ENCODE measurements around the gene GRB10. TPM values are rescaled to one million over a fixed set of nuclear protein-coding genes. Genes with fewer than 3 reads are reported as not detected.

Gene GRB10
- total RNA-seq (1 to 10 TPM; 7.4 to 7.7 TPM), polyA plus RNA-seq (1 to 10 TPM in 1 of 2 donors, under 1 TPM in 1; 0.83 to 2.5 TPM)

DNA sequence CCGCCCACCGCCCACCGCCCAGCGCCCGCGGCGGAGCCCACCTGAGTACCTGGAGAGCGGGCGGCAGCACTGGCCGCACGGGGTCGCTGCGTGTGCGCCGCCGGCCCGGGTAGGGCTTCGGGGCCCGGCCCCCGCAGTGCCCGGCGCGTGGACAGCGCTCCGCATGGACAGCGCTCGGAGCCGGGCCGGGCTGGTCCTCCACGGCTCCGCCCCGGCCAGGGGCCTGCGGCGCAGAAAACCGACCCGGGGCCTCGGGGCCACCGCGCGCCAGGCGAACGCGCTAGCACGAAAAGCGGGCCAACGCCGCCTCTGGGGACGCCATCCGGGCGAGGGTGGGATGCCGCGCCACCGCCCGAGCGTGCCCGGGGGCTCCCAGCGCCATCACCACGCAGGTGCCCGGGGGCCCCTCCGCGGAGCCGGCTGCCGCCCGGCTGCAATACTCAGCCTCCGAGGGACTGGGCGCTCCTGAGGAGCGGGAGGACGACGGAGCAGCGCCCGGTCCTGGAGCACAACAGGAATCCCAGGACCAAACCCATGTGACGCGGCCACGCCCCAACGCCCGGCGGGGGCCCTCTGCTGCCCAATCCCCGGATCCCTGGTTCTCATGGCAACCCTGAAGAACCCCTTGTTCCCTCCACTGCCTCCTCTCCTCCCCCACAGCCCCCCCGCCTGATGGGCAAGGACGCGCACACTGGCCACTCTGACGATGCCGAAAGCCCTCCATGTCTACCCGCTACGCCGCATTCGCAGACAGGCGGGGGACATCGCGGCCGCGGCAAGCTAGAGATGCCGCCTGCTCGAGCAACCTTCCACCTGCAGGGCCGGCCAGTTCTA lies at the start of gene GRB10:
TSS of gene GRB10 (minus strand) at position 522 of the 834 bp plus-strand sequence. CDS start 50,574 bp downstream, outside the sequence.
- Histone ChIP-seq H3K4me1 (ENCODE audit: insufficient read depth, low read length) (peaks cover 7% of the 10 kb centered on the region), H3K27me3 (ENCODE audit: insufficient read depth, low read length) (peaks cover 3% of the 10 kb centered on the region), H3K9me3 (ENCODE audit: control insufficient read depth in 1 of 2, low read length in 2 of 2) (no peaks in the 10 kb centered on the region), H3K36me3 (ENCODE audit: insufficient read depth, low read length) (no peaks in the 10 kb centered on the region), H3K27ac (ENCODE audit: low read depth, low read length) (no peak within 1 kb of the TSS), H3K4me3 (ENCODE audit: low read length in 2 of 2) (no peak within 1 kb of the TSS)
- H3K27ac Mint-ChIP-seq: peak within 1 kb of the TSS in 6 of 7 donors; percentile 5 to 88 (median 60)
- CTCF ChIA-PET (ENCODE audit: partially characterized antibody): no interaction called here
- H3K4me3 Mint-ChIP-seq: peak within 1 kb of the TSS; percentile 74 to 86 (median 80)
- DNase-seq: peak in 1 of 5 donors; percentile 23
- POLR2A ChIA-PET (ENCODE audit: partially characterized antibody): no interaction called here
- peaks cover 16 to 28% (median 24%) of the 10 kb centered on the region in 4 donors for H3K4me1 Mint-ChIP-seq
- peaks cover 0 to 10% of the 10 kb centered on the region in 2 donors for H3K36me3 Mint-ChIP-seq
- intact Hi-C loops (cut with micrococcal nuclease): loop anchor here (1.0 to 5.0 kb wide), 4 partner anchors 42 to 380 kb away; no protein-coding TSS in a partner anchor
- peaks cover 15 to 22% of the 10 kb centered on the region in 2 donors for H3K27me3 Mint-ChIP-seq
- peaks cover 0 to 8% (median 3%) of the 10 kb centered on the region in 8 donors for H3K9me3 Mint-ChIP-seq

DNA sequence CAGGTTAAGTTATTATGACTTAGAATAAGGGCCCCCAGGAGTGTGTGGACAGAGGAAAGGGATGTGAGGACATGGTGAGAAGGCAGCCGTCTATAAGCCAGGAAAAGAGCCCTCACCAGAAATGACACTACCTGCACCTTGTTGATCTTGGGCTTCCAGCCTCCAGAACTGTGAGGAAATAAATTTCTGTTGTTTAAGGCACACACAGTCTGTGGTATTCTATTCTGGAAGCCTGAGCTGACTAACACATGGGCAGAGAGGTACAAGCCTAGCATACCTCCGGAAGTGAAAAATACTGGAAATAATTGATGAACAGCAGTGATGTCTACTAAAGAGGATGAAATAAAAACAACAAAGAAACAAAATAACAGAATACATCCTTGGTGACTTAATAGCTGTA lies 46.1 kb upstream of the GRB10 start:
- H3K9me3 Mint-ChIP-seq: peaks cover 0 to 2% (median 0%) of the 10 kb centered on the region in 8 donors
- H3K36me3 Mint-ChIP-seq: no peaks in the 10 kb centered on the region
- ChIA-PET POLR2A (ENCODE audit: partially characterized antibody) (no interaction called here), CTCF (ENCODE audit: partially characterized antibody) (interaction anchor here (0.6 kb wide), 1 partner anchor 26 kb away, joined by 3 read pairs; no protein-coding TSS in a partner anchor)
- intact Hi-C loops (cut with micrococcal nuclease): no loop called here
- no peak overlapping the region for H3K4me3 Mint-ChIP-seq
- H3K27ac Mint-ChIP-seq: no peak overlapping the region
- DNase-seq: no peak
- Histone ChIP-seq H3K4me1 (ENCODE audit: insufficient read depth, low read length) (no peaks in the 10 kb centered on the region), H3K27ac (ENCODE audit: low read depth, low read length) (no peak overlapping the region), H3K27me3 (ENCODE audit: insufficient read depth, low read length) (no peaks in the 10 kb centered on the region), H3K9me3 (ENCODE audit: control insufficient read depth in 1 of 2, low read length in 2 of 2) (no peaks in the 10 kb centered on the region), H3K4me3 (ENCODE audit: low read length in 2 of 2) (no peak overlapping the region), H3K36me3 (ENCODE audit: insufficient read depth, low read length) (no peaks in the 10 kb centered on the region)
- H3K27me3 Mint-ChIP-seq: peaks cover 2 to 13% of the 10 kb centered on the region in 2 donors
- H3K4me1 Mint-ChIP-seq: peaks cover 0 to 10% (median 4%) of the 10 kb centered on the region in 4 donors

DNA sequence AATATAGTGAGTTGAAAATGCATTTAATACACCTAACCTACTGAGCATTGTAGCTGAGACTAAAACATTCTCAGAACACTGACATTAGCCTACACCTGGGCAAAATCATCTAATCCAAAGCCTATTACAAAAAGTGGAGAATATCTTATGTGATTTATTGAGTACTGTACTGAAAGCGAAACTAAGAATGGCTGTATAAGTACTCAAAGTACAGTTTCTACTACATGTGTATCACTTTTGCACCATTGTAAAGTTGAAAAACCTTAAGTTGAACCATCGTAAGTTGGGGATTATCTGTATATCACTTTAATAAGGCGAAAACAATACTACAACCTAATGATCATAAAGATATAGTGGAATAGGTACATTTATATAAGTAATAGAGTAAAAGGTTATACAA lies 45.4 kb upstream of the GRB10 start:
- Mint-ChIP-seq H3K36me3 (no peaks in the 10 kb centered on the region), H3K4me1 (peaks cover 0 to 10% (median 4%) of the 10 kb centered on the region in 4 donors)

DNA sequence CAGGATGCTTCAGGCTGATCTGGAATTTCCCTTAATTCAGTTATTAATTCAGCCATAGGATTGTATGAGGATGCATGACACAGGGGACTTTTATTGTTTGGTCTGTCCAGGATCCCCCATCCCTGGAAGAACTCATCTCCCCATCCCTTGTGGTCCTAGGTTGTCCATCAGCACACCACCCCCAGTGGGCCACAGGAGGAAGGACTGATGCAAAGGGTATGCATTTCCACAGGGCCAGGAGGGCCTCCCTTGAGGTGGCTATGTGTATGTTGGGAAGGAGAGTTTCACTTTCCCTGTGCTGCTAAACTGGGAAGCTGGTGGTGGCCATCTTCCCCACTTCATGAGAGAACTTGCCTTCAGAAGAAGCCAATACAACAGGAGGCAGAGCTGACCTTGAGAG lies 44.6 kb upstream of the GRB10 start:
- H3K27ac Mint-ChIP-seq: no peak overlapping the region
- CTCF ChIA-PET (ENCODE audit: partially characterized antibody): no interaction called here

More for the DNA sequence above, 45.4 kb upstream of the GRB10 start:
- Mint-ChIP-seq H3K27me3 (peaks cover 2 to 10% of the 10 kb centered on the region in 2 donors), H3K4me3 (no peak overlapping the region), H3K9me3 (peaks cover 0 to 2% (median 0%) of the 10 kb centered on the region in 8 donors), H3K27ac (no peak overlapping the region)
- no peaks in the 10 kb centered on the region for H3K27me3 ChIP-seq (ENCODE audit: insufficient read depth, low read length)
- no peaks in the 10 kb centered on the region for H3K9me3 ChIP-seq (ENCODE audit: control insufficient read depth in 1 of 2, low read length in 2 of 2)
- H3K27ac ChIP-seq (ENCODE audit: low read depth, low read length): no peak overlapping the region
- intact Hi-C loops (cut with micrococcal nuclease): no loop called here
- H3K4me3 ChIP-seq (ENCODE audit: low read length in 2 of 2): no peak overlapping the region
- no peak for DNase-seq
- POLR2A ChIA-PET (ENCODE audit: partially characterized antibody): no interaction called here
- H3K36me3 ChIP-seq (ENCODE audit: insufficient read depth, low read length): no peaks in the 10 kb centered on the region
- CTCF ChIA-PET (ENCODE audit: partially characterized antibody): no interaction called here
- H3K4me1 ChIP-seq (ENCODE audit: insufficient read depth, low read length): no peaks in the 10 kb centered on the region

DNA sequence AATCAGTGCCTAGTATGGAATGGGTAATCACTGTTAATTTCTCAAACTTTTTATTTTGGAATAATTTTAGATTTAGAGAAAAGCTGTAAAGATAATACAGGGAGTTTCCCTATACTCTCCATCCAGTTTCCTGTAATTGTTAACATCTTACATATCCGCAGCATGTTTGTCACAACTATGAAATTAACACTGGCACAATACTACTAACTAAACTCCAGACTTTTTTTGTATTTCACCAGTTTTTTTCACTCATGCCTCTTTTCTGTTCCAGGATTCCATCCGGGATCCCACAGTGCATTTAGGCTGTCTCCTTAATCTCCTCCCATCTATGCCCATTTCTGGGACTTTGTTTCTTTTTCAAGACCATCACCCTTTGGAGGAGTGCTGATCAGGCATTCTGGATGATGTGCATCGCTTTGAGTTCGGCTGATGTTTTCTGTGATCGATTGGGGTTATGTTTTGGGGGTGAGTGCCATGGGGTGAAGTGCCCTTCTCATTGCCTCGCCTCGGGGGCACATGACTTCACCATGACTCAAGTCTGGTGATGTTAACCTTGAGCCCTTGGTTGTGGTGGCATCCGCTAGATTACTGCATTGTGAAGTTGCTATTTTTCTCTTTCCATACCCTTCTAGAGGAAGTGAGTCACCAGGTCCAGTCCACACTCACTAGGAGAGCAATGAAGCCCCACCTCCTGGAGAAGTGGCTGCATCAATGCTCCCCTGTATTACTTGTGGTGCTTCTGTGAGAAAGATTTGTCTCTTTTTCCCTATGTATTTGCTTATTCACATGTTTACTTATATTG lies 43.9 kb upstream of the GRB10 start:
- peak overlapping the region in 1 of 7 donors; percentile 44 for H3K27ac Mint-ChIP-seq
- H3K4me3 Mint-ChIP-seq: no peak overlapping the region

More for the DNA sequence above, 44.6 kb upstream of the GRB10 start:
- H3K36me3 ChIP-seq (ENCODE audit: insufficient read depth, low read length): no peaks in the 10 kb centered on the region
- Mint-ChIP-seq H3K9me3 (peaks cover 0 to 2% (median 0%) of the 10 kb centered on the region in 8 donors), H3K36me3 (no peaks in the 10 kb centered on the region), H3K4me3 (no peak overlapping the region), H3K27me3 (peaks cover 1 to 8% of the 10 kb centered on the region in 2 donors), H3K4me1 (peaks cover 0 to 10% (median 4%) of the 10 kb centered on the region in 4 donors)
- POLR2A ChIA-PET (ENCODE audit: partially characterized antibody): no interaction called here
- no peak overlapping the region for H3K4me3 ChIP-seq (ENCODE audit: low read length in 2 of 2)
- H3K27ac ChIP-seq (ENCODE audit: low read depth, low read length): no peak overlapping the region
- no peaks in the 10 kb centered on the region for H3K4me1 ChIP-seq (ENCODE audit: insufficient read depth, low read length)
- no peak for DNase-seq
- H3K9me3 ChIP-seq (ENCODE audit: control insufficient read depth in 1 of 2, low read length in 2 of 2): no peaks in the 10 kb centered on the region
- intact Hi-C loops (cut with micrococcal nuclease): no loop called here
- H3K27me3 ChIP-seq (ENCODE audit: insufficient read depth, low read length): no peaks in the 10 kb centered on the region

DNA sequence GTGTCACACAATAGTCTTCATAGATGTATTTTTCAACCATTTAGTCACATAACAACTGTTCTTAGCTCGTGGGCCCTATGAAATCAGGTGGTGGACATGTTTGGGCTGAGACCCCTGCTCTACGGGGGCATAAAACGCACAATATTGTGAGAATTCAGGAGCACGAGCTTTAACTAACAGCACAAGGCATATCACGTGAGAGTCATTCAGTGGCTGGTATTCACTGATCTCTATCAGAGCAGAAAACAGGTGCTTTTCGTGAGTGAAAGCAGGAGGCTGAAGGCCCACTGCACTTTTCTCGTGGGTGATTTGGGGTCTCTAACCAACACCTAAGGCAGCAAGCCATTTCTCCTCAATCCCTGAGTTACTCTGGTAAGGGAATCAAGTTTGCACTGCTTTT lies 42.8 kb upstream of the GRB10 start:
- peaks cover 0 to 10% (median 4%) of the 10 kb centered on the region in 4 donors for H3K4me1 Mint-ChIP-seq
- H3K4me3 Mint-ChIP-seq: no peak overlapping the region
- POLR2A ChIA-PET (ENCODE audit: partially characterized antibody): no interaction called here
- H3K4me3 ChIP-seq (ENCODE audit: low read length in 2 of 2): no peak overlapping the region
- CTCF ChIA-PET (ENCODE audit: partially characterized antibody): no interaction called here
- no peak overlapping the region for H3K27ac ChIP-seq (ENCODE audit: low read depth, low read length)
- H3K9me3 Mint-ChIP-seq: no peaks in the 10 kb centered on the region
- H3K9me3 ChIP-seq (ENCODE audit: control insufficient read depth in 1 of 2, low read length in 2 of 2): no peaks in the 10 kb centered on the region
- no peaks in the 10 kb centered on the region for H3K4me1 ChIP-seq (ENCODE audit: insufficient read depth, low read length)
- no peaks in the 10 kb centered on the region for H3K36me3 Mint-ChIP-seq
- H3K27me3 Mint-ChIP-seq: peaks cover 0 to 2% of the 10 kb centered on the region in 2 donors
- no peaks in the 10 kb centered on the region for H3K36me3 ChIP-seq (ENCODE audit: insufficient read depth, low read length)
- DNase-seq: no peak
- intact Hi-C loops (cut with micrococcal nuclease): no loop called here
- no peaks in the 10 kb centered on the region for H3K27me3 ChIP-seq (ENCODE audit: insufficient read depth, low read length)
- no peak overlapping the region for H3K27ac Mint-ChIP-seq

More for the DNA sequence above, 43.9 kb upstream of the GRB10 start:
- Histone ChIP-seq H3K27ac (ENCODE audit: low read depth, low read length) (no peak overlapping the region), H3K27me3 (ENCODE audit: insufficient read depth, low read length) (no peaks in the 10 kb centered on the region), H3K36me3 (ENCODE audit: insufficient read depth, low read length) (no peaks in the 10 kb centered on the region), H3K4me1 (ENCODE audit: insufficient read depth, low read length) (no peaks in the 10 kb centered on the region), H3K4me3 (ENCODE audit: low read length in 2 of 2) (no peak overlapping the region), H3K9me3 (ENCODE audit: control insufficient read depth in 1 of 2, low read length in 2 of 2) (no peaks in the 10 kb centered on the region)
- no peaks in the 10 kb centered on the region for H3K36me3 Mint-ChIP-seq
- peaks cover 0 to 10% (median 4%) of the 10 kb centered on the region in 4 donors for H3K4me1 Mint-ChIP-seq
- H3K27me3 Mint-ChIP-seq: peaks cover 0 to 8% of the 10 kb centered on the region in 2 donors
- peaks cover 0 to 2% (median 0%) of the 10 kb centered on the region in 8 donors for H3K9me3 Mint-ChIP-seq
- ChIA-PET POLR2A (ENCODE audit: partially characterized antibody) (no interaction called here), CTCF (ENCODE audit: partially characterized antibody) (no interaction called here)
- no peak for DNase-seq
- intact Hi-C loops (cut with micrococcal nuclease): no loop called here

DNA sequence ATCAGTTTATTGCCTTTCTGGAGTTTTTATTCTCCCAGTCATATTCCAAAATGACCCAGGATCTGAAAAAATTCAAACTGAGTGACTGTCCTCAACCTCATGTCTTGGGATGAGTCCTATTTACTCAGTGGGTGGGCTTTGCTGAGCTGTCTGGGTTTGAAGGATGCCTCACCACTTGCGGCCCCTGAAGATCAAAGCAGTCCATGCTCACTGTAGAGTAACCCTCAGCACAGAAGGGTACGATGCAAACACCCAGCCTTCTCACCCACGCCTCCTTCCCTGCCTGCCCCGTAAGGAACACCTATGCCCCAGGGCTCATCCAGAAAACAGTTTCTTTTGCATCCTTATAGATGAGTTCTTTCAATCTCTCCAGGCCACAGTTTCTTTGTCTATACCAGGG lies 42.2 kb upstream of the GRB10 start:
- H3K4me3 Mint-ChIP-seq: no peak overlapping the region
- no peaks in the 10 kb centered on the region for H3K9me3 Mint-ChIP-seq
- intact Hi-C loops (cut with micrococcal nuclease): no loop called here
- Histone ChIP-seq H3K27ac (ENCODE audit: low read depth, low read length) (no peak overlapping the region), H3K36me3 (ENCODE audit: insufficient read depth, low read length) (no peaks in the 10 kb centered on the region), H3K9me3 (ENCODE audit: control insufficient read depth in 1 of 2, low read length in 2 of 2) (no peaks in the 10 kb centered on the region), H3K4me1 (ENCODE audit: insufficient read depth, low read length) (no peaks in the 10 kb centered on the region), H3K27me3 (ENCODE audit: insufficient read depth, low read length) (no peaks in the 10 kb centered on the region), H3K4me3 (ENCODE audit: low read length in 2 of 2) (no peak overlapping the region)
- no peaks in the 10 kb centered on the region for H3K36me3 Mint-ChIP-seq
- DNase-seq: no peak
- H3K27ac Mint-ChIP-seq: no peak overlapping the region
- H3K4me1 Mint-ChIP-seq: peaks cover 0 to 10% (median 4%) of the 10 kb centered on the region in 4 donors
- CTCF ChIA-PET (ENCODE audit: partially characterized antibody): no interaction called here
- POLR2A ChIA-PET (ENCODE audit: partially characterized antibody): no interaction called here
- H3K27me3 Mint-ChIP-seq: peaks cover 0 to under 1% of the 10 kb centered on the region in 2 donors
